ENCODE data around the gene TMEM256. TPM values are rescaled to one million over a fixed set of nuclear protein-coding genes. Genes with fewer than 3 reads are reported as not detected.
A peak's percentile ranks its signal among the peaks of the same experiment; 100 is the strongest.

TMEM256 gene
- total RNA-seq, 1 experiment from 2014 or later, result 151 TPM

GRCh38 chr17:7392696-7393612, 10.9 kb downstream of the TMEM256 start:
- H3K36me3 Mint-ChIP-seq (ENCODE audit: insufficient read depth in 1 of 3, low read depth in 3 of 3), result peaks cover 25 to 41% (median 25%) of the 10 kb centered on the region in 3 experiments
- H3K4me1 ChIP-seq (ENCODE audit: insufficient read depth, low read length), result peaks cover 7% of the 10 kb centered on the region; the same call in 1 of the 2 replicates

More at GRCh38 chr17:7392696-7393612, 10.9 kb downstream of the TMEM256 start:
- Histone ChIP-seq H3K4me2 (ENCODE audit: insufficient read depth, insufficient read length, low read length) (peak overlapping the region; percentile 92), H3K23ac (ENCODE audit: insufficient read length, low read depth, low read length) (no peak overlapping the region), H4K5ac (ENCODE audit: insufficient read length, low read depth, low read length) (no peak overlapping the region), H3K18ac (ENCODE audit: insufficient read length, low read depth, low read length) (no peak overlapping the region), H3K23me2 (ENCODE audit: insufficient read length, low read depth, low read length, poor library complexity, severe bottlenecking) (peaks cover 12% of the 10 kb centered on the region), H3K27me3 (ENCODE audit: insufficient read depth, low read length) (no peaks in the 10 kb centered on the region), H2BK12ac (ENCODE audit: insufficient read length, low read depth, low read length) (no peak overlapping the region), H3K27ac (ENCODE audit: insufficient read length, low read depth, low read length) (no peak overlapping the region), H2BK15ac (ENCODE audit: low read depth, low read length) (no peak overlapping the region), H3K79me1 (ENCODE audit: insufficient read depth, low read depth, low read length, poor library complexity, severe bottlenecking) (no peaks in the 10 kb centered on the region), H3K9me3 (ENCODE audit: control insufficient read depth, low read depth, low read length) (no peaks in the 10 kb centered on the region), H3K79me2 (ENCODE audit: insufficient read depth, low read length) (no peaks in the 10 kb centered on the region), H3K4ac (ENCODE audit: low read depth, low read length) (no peak overlapping the region), H3K14ac (ENCODE audit: insufficient read depth, low read length) (no peak overlapping the region), H2AK5ac (ENCODE audit: insufficient read length, low read length) (no peak overlapping the region), H2BK5ac (ENCODE audit: insufficient read length, low read length) (no peak overlapping the region), H4K8ac (replicated peaks; ENCODE audit: insufficient read length, low read depth, low read length) (no peak overlapping the region), H2AFZ (ENCODE audit: low read length) (no peak overlapping the region), H2BK20ac (ENCODE audit: low read depth, low read length, poor library complexity, severe bottlenecking) (no peak overlapping the region), H3K56ac (ENCODE audit: insufficient read length, low read depth, low read length) (no peak overlapping the region), H4K20me1 (ENCODE audit: control insufficient read depth, insufficient read depth, insufficient read length) (peaks cover 2% of the 10 kb centered on the region), H4K91ac (ENCODE audit: insufficient read length, low read depth, low read length) (no peak overlapping the region), H2BK120ac (ENCODE audit: low read depth, low read length, poor library complexity, severe bottlenecking) (no peak overlapping the region), H3K9ac (ENCODE audit: extremely low read depth, insufficient read length, low read length) (no peak overlapping the region), H3T11ph (ENCODE audit: low read length) (no peak overlapping the region)
- Mint-ChIP-seq H3K9me3 (no peaks in the 10 kb centered on the region; a peak in 1 of 5 replicates), H3K4me3 (peak overlapping the region; percentile 87 to 96), H3K27ac (peak overlapping the region in 1 of 3 experiments; percentile 67; a peak in 1 of 7 replicates), H3K4me1 (peaks cover 22% of the 10 kb centered on the region in 2 experiments), H3K27me3 (ENCODE audit: low read depth) (peaks cover 2% of the 10 kb centered on the region)
- no CpG with 5 or more reads among the region's 42 CpGs for WGBS (ENCODE audit: extremely low coverage, insufficient read length, low lambda C conversion rate)
- TF ChIP-seq CTCF (conservative IDR thresholded peaks at IDR 0.05), result no peak
- DNase-seq, result peak; percentile 67

Measured in H9 (cell line).